ENCODE measurements around the gene SUMO3. TPM values are rescaled to one million over a fixed set of nuclear protein-coding genes. Genes with fewer than 3 reads are reported as not detected.

The SUMO3 gene
- total and polyA plus RNA-seq, 2 experiments from 2014 or later, result 89.8 to 95.9 TPM

DNA sequence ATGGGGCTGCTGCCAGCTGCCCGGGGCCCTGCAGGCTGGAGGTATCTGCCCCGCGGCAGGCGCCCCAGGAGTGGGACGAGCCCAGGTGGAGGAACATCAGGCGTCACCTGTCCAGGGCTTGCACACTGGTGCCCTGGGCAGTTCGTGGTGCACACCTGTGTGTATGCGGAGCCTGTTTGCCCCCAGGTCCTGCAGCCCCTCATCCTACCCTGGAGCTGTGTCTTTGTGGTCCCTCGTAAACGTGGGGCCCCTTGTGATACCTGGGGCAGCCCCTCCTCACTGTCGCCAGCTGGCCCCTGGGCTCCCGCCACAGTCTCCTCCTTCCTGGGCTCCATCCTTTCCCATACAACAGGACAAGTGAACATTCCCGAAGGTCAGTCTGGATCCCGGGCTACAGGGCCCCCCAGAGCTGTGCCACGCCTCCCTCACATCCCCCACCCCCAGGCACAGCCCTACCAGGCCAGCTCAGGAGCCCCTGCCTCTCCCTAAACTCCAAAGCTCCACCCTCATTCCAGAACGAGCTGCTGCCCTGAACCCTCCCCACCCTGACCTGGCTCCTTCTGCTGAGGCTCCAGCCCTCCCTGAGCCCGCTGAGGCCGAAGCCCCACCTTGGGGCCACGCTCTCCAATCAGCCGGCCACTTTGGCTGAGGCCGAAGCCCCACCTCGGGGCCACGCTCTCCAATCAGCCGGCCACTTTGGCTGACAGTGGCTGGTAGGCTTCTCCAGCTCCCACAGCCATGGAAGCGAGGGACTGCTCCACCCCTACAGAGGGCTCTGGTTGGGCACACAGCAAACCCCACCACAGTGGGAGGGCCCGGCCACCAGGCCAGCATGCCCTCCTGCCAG lies 58.9 kb downstream of the SUMO3 start:
- H3K27ac ChIP-seq, result no peak overlapping the region
- H3K9me3 ChIP-seq (ENCODE audit: low read depth), result no peaks in the 10 kb centered on the region
- H3K36me3 ChIP-seq, result no peaks in the 10 kb centered on the region
- no peaks in the 10 kb centered on the region for H3K4me1 ChIP-seq (ENCODE audit: low read depth)
- H3K4me3 ChIP-seq, result no peak overlapping the region
- H3K27me3 ChIP-seq, result no peaks in the 10 kb centered on the region
- no peak for DNase-seq (ENCODE audit: low read depth in 1 of 2, low spot score in 1 of 2)
- TF ChIP-seq, protein P1, sequence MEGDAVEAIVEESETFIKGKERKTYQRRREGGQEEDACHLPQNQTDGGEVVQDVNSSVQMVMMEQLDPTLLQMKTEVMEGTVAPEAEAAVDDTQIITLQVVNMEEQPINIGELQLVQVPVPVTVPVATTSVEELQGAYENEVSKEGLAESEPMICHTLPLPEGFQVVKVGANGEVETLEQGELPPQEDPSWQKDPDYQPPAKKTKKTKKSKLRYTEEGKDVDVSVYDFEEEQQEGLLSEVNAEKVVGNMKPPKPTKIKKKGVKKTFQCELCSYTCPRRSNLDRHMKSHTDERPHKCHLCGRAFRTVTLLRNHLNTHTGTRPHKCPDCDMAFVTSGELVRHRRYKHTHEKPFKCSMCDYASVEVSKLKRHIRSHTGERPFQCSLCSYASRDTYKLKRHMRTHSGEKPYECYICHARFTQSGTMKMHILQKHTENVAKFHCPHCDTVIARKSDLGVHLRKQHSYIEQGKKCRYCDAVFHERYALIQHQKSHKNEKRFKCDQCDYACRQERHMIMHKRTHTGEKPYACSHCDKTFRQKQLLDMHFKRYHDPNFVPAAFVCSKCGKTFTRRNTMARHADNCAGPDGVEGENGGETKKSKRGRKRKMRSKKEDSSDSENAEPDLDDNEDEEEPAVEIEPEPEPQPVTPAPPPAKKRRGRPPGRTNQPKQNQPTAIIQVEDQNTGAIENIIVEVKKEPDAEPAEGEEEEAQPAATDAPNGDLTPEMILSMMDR (IDR thresholded peaks at IDR 0.05; ENCODE audit: low read depth, low read length), result no peak

DNA sequence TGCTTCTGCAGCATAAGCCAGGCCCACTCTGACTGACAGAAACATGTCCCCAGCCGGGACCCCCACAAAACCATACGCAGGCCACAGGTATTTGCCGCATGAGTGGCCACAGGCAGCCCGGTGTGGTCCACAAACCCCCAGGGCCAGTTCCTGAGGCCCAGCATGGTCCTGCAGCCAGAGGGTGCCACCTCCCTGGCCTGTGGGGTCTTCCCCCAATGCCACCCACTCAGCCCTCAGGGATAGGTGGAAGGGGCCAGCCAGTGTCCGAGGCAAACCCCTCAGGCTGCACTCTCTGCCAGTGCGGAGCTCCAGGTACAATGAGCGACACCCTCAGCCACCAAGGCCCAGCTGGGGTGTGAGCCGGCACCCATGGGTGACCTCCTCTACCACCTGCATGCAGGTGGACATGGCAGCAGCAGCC lies 59.7 kb downstream of the SUMO3 start:
- no peaks in the 10 kb centered on the region for H3K4me1 ChIP-seq (ENCODE audit: low read depth)
- H3K27ac ChIP-seq, result no peak overlapping the region
- no peaks in the 10 kb centered on the region for H3K27me3 ChIP-seq
- no peaks in the 10 kb centered on the region for H3K36me3 ChIP-seq
- H3K4me3 ChIP-seq, result no peak overlapping the region
- H3K9me3 ChIP-seq (ENCODE audit: low read depth), result no peaks in the 10 kb centered on the region
- no peak for DNase-seq (ENCODE audit: low read depth in 1 of 2, low spot score in 1 of 2)
- TF ChIP-seq, protein P1 (IDR thresholded peaks at IDR 0.05; ENCODE audit: low read depth, low read length), result no peak

DNA sequence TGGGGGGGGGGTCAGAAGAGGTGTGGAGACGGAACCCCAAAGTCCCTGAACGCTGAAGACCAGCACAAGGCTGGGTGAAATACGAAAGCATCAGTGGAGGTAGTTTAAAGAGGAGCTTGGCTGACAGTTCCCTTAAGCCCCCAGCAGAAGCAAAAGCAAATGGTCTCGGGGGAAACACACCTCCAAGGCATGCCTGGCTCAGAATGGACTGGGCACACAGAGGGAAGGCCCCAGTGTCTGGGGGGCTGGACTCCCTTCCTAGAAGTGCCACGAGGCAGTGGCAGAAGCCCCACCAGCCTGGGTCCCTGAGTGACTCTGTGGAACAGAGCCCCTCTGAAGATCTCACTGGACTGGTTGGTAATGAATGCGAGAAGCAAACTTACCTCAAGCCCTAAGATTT lies 60.1 kb downstream of the SUMO3 start:
- Histone ChIP-seq H3K27me3 (no peaks in the 10 kb centered on the region), H3K9me3 (ENCODE audit: low read depth) (no peaks in the 10 kb centered on the region), H3K4me3 (no peak overlapping the region), H3K36me3 (no peaks in the 10 kb centered on the region), H3K4me1 (ENCODE audit: low read depth) (no peaks in the 10 kb centered on the region), H3K27ac (no peak overlapping the region)
- TF ChIP-seq, protein P1 (IDR thresholded peaks at IDR 0.05; ENCODE audit: low read depth, low read length), result no peak
- no peak for DNase-seq (ENCODE audit: low read depth in 1 of 2, low spot score in 1 of 2)

DNA sequence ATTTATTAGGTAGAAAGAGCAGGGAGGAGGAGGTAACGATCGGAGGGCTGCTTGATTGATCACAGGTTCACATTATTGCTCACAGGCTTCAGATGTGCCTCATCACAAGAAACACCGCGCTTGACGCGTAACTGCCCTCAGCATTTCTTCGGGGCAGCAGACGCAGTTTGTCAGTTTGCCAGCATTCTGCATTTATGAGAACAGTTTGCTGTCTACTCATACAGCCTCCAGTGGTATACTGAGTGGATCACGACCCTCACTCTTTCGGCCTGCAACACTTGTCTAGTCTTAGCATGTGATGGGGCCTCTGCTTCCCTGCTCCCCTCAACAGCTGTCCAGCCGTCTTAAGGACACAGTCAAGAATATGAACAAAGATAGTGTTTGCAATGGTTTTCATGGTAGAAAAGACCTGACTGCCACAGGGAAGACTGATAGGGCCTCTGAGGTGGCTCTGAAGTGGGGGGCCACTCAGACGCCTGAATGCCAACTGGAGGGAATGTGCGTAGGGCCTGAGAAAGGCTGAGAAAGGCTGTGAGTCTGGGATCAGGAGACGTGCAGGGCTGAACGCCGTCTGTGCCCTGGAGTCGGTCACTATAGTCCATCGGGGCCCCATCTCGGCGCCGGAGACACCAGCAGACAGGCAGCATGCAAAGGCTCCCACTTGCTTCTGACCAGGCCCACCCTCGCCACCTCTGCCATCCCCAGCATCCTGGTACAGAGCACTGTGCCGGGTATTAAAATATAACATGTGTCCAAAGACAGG lies 61.3 kb downstream of the SUMO3 start:
- no peak for DNase-seq (ENCODE audit: low read depth in 1 of 2, low spot score in 1 of 2)
- H3K9me3 ChIP-seq (ENCODE audit: low read depth), result no peaks in the 10 kb centered on the region
- TF ChIP-seq, protein P1 (IDR thresholded peaks at IDR 0.05; ENCODE audit: low read depth, low read length), result no peak
- no peaks in the 10 kb centered on the region for H3K4me1 ChIP-seq (ENCODE audit: low read depth)
- H3K36me3 ChIP-seq, result no peaks in the 10 kb centered on the region
- no peak overlapping the region for H3K27ac ChIP-seq
- H3K27me3 ChIP-seq, result no peaks in the 10 kb centered on the region
- no peak overlapping the region for H3K4me3 ChIP-seq

Other genes starting within 250 kb of the SUMO3 start
- gene KRTAP10-4, start 244.3 kb downstream of the SUMO3 start, total RNA-seq, result not detected in 2 replicates
- gene KRTAP10-4, start 244.3 kb downstream of the SUMO3 start, polyA plus RNA-seq, result 0.16 TPM in 1 of 2 replicates, not detected in the other
- not detected in 2 replicates for gene KRTAP10-5, start 237.5 kb downstream of the SUMO3 start, total RNA-seq
- gene KRTAP10-5, start 237.5 kb downstream of the SUMO3 start, polyA plus RNA-seq, result not detected in 2 replicates
- gene KRTAP10-6, start 225.6 kb downstream of the SUMO3 start, total RNA-seq, result not detected in 2 replicates
- 0.29 TPM in 1 of 2 replicates, not detected in the other for gene KRTAP10-6, start 225.6 kb downstream of the SUMO3 start, polyA plus RNA-seq
- not detected in 2 replicates for gene KRTAP10-7, start 217.5 kb downstream of the SUMO3 start, total RNA-seq
- gene KRTAP10-7, start 217.5 kb downstream of the SUMO3 start, polyA plus RNA-seq, result not detected in 2 replicates
- not detected in 2 replicates for gene KRTAP10-8, start 206.0 kb downstream of the SUMO3 start, total RNA-seq
- not detected in 2 replicates for gene KRTAP10-8, start 206.0 kb downstream of the SUMO3 start, polyA plus RNA-seq
- gene KRTAP10-9, start 191.0 kb downstream of the SUMO3 start, total RNA-seq, result not detected in 2 replicates
- gene KRTAP10-9, start 191.0 kb downstream of the SUMO3 start, polyA plus RNA-seq, result not detected in 2 replicates
- not detected in 2 replicates for gene KRTAP10-10, start 180.7 kb downstream of the SUMO3 start, total RNA-seq
- not detected in 2 replicates for gene KRTAP10-10, start 180.7 kb downstream of the SUMO3 start, polyA plus RNA-seq
- gene KRTAP10-11, start 171.6 kb downstream of the SUMO3 start, total RNA-seq, result not detected in 2 replicates
- not detected in 2 replicates for gene KRTAP10-11, start 171.6 kb downstream of the SUMO3 start, polyA plus RNA-seq
- gene KRTAP12-4, start 163.4 kb downstream of the SUMO3 start, total RNA-seq, result not detected in 2 replicates
- gene KRTAP12-4, start 163.4 kb downstream of the SUMO3 start, polyA plus RNA-seq, result not detected in 2 replicates
- not detected in 2 replicates for gene KRTAP12-3, start 160.1 kb downstream of the SUMO3 start, total RNA-seq
- gene KRTAP12-3, start 160.1 kb downstream of the SUMO3 start, polyA plus RNA-seq, result not detected in 2 replicates
- not detected in 2 replicates for gene KRTAP12-2, start 151.1 kb downstream of the SUMO3 start, total RNA-seq
- gene KRTAP12-2, start 151.1 kb downstream of the SUMO3 start, polyA plus RNA-seq, result not detected in 2 replicates
- gene KRTAP12-1, start 135.9 kb downstream of the SUMO3 start, total RNA-seq, result not detected in 2 replicates
- not detected in 2 replicates for gene KRTAP12-1, start 135.9 kb downstream of the SUMO3 start, polyA plus RNA-seq
- not detected in 2 replicates for gene KRTAP10-12, start 120.9 kb downstream of the SUMO3 start, total RNA-seq
- gene KRTAP10-12, start 120.9 kb downstream of the SUMO3 start, polyA plus RNA-seq, result not detected in 2 replicates
- gene TSPEAR, start 106.5 kb downstream of the SUMO3 start, total RNA-seq, result 2.8 and 3.2 TPM in 2 replicates
- 3.4 and 5.3 TPM in 2 replicates for gene TSPEAR, start 106.5 kb downstream of the SUMO3 start, polyA plus RNA-seq
- 47.8 and 79.4 TPM in 2 replicates for gene UBE2G2, start 16.2 kb downstream of the SUMO3 start, total RNA-seq
- gene UBE2G2, start 16.2 kb downstream of the SUMO3 start, polyA plus RNA-seq, result 78.7 and 86.4 TPM in 2 replicates
- gene PTTG1IP, start 55.6 kb upstream of the SUMO3 start, total RNA-seq, result 204 and 218 TPM in 2 replicates
- 240 and 253 TPM in 2 replicates for gene PTTG1IP, start 55.6 kb upstream of the SUMO3 start, polyA plus RNA-seq
- 0.25 and 0.57 TPM in 2 replicates for gene ITGB2, start 102.8 kb upstream of the SUMO3 start, total RNA-seq
- gene ITGB2, start 102.8 kb upstream of the SUMO3 start, polyA plus RNA-seq, result 0.12 and 0.27 TPM in 2 replicates
- gene SLX9, start 122.0 kb upstream of the SUMO3 start, total RNA-seq, result 26.1 and 31.2 TPM in 2 replicates
- gene SLX9, start 122.0 kb upstream of the SUMO3 start, polyA plus RNA-seq, result 24.7 and 34.8 TPM in 2 replicates